MM.1S (cell line): ENCODE measurements around the gene TRPM2.

Experiments
- EZH2 ChIP-seq: fragments of 300-600 bp; sonication (generic); optimal IDR thresholded peaks from 2 replicates; pipeline ENCODE3; 2017; ENCODE audit warnings: low read depth, mild to moderate bottlenecking, antibody characterized with exemption, low read length, mixed read lengths
- EZH2phosphoT487 ChIP-seq: fragments of 300-600 bp; sonication (generic); IDR thresholded peaks from 2 replicates; pipeline ENCODE4 v1.6.1; 2018; ENCODE audit warnings: antibody characterized with exemption, low read length
- TF ChIP-seq, protein P1 (sequence below): fragments of 300-600 bp; sonication (generic); IDR thresholded peaks from 2 replicates; pipeline ENCODE4 v1.5.1; 2016; ENCODE audit warnings: antibody characterized with exemption, low read length, mixed read lengths

DNA sequence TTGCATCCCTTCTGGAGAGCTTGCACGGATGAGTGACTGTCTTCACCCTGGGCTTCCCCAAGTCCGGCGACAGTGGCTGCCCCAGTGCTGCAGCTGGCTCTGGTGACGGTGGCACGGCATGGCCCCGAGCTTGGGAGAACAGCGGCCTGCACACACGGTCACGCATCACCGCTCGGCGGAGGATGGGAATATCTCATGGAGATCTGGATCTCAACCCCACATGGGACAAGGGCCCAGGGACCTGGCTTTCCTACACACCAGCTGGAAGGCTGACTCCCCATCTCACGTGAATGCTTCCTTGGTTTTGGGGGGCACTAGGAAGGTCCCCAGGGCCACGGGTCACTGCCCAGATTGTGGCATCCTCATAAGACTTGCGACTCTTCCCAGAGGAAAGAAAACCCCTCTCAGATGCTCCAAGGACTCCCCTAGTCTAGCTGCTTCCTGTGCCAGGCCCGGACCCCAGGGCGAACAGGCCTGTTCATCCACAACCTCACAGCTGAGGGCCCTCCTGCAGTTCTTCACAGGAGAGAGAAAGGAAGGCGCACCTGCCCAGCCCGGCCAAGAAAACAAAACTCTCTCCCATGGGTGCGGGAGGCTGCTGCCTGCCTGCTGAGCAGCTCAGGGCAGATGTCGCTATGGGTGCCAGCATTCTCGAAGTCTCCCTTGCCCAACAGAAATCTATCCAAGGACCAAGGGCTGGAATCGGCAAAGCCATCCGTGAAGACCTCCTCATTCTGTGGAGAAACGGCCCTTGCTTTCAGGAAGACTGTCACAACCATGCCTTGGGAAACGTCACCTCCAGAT, 24.1 kb upstream of the TRPM2 start:
- TF ChIP-seq, protein P1, sequence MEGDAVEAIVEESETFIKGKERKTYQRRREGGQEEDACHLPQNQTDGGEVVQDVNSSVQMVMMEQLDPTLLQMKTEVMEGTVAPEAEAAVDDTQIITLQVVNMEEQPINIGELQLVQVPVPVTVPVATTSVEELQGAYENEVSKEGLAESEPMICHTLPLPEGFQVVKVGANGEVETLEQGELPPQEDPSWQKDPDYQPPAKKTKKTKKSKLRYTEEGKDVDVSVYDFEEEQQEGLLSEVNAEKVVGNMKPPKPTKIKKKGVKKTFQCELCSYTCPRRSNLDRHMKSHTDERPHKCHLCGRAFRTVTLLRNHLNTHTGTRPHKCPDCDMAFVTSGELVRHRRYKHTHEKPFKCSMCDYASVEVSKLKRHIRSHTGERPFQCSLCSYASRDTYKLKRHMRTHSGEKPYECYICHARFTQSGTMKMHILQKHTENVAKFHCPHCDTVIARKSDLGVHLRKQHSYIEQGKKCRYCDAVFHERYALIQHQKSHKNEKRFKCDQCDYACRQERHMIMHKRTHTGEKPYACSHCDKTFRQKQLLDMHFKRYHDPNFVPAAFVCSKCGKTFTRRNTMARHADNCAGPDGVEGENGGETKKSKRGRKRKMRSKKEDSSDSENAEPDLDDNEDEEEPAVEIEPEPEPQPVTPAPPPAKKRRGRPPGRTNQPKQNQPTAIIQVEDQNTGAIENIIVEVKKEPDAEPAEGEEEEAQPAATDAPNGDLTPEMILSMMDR = no peak
- TF ChIP-seq EZH2 = no peak
- TF ChIP-seq EZH2phosphoT487 = no peak
